Astrocyte of the spinal cord (primary cell): ENCODE data around the gene MAML3.

Experiments
- DNase-seq: peaks from one replicate; pipeline ENCODE4 v3.0.0; 2011; ENCODE audit warnings: low read depth, low spot score
- H3K4me3 ChIP-seq: 2 replicates; pipeline ENCODE4 v1.5.1; 2011; ENCODE audit warnings: low read depth, mild to moderate bottlenecking, low read length, moderate library complexity
- CTCF ChIP-seq: IDR thresholded peaks from 2 replicates; pipeline ENCODE4 v1.5.1; 2012; ENCODE audit warnings: low read depth, mild to moderate bottlenecking, low read length, inconsistent platforms
- in situ Hi-C: cut with HindIII; loops from 2 replicates; pipeline ENCODE4 v1.10.0; 2017; ENCODE audit warnings: low sequenced_read_pairs

The MAML3 gene

GRCh38 chr4:140004549-140004895 is 149.5 kb downstream of the MAML3 start:
- in situ Hi-C loops, result no loop called here
- H3K4me3 ChIP-seq, result peak overlapping the region; percentile 38
- TF ChIP-seq CTCF, result no peak
- peak; percentile 61 for DNase-seq

- H3K4me3 ChIP-seq, result peak overlapping the region; percentile 38
- no peak for TF ChIP-seq CTCF
- no peak for DNase-seq
- in situ Hi-C loops, result no loop called here
Observed at GRCh38 chr4:140003876-140004548, 150.0 kb downstream of the MAML3 start.

- DNase-seq, result no peak
- H3K4me3 ChIP-seq, result no peak overlapping the region
- in situ Hi-C loops, result no loop called here
- no peak for TF ChIP-seq CTCF
Observed at GRCh38 chr4:140000232-140000631, 153.8 kb downstream of the MAML3 start.

DNA sequence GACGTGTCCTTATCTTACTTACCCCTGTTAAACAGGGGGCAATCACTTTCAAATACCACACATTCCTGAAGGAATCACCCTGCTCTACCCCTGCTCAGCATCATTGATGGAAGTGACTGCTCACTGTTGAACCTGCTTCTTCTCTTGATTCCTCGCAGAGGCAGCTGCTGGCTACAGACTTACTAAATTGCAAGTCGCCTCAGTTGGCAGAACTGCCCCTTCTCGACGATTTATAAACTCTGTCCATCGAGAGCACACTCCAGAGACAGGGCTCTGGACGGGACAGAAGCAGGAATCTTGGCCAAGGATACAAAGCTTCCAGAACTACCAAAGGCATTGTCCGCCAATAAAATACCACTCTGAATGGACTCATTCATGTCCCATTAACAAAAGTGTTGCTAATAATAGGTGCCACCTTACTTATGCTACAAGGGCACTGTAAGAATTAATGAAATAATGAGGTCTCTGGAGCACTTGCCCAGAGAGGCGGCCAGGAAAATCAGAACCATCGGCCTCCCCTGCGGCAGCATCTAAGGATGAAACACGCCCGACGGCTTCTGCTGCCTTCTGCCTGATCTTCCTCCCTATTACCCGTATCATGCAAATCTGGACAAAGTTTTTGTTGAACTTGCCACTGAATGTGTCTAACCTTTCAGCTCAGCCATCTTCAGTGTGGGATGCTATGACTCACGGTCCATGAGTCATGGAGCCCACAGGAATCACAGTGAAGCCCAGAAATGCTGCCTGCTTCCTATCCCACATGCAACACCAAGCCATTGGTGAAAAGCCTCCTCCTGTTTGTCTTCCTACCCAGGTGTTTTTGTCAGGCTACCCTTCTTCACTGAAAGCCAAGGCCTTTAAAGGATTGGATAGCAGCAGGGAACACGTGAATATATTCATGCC is 164.9 kb downstream of the MAML3 start:
- DNase-seq, result peak; percentile 95
- H3K4me3 ChIP-seq, result no peak overlapping the region
- in situ Hi-C loops, result no loop called here
- TF ChIP-seq CTCF, result no peak

GRCh38 chr4:139987502-139987850 is 166.5 kb downstream of the MAML3 start:
- in situ Hi-C loops, result no loop called here
- no peak for DNase-seq
- no peak overlapping the region for H3K4me3 ChIP-seq
- TF ChIP-seq CTCF, result no peak

DNA sequence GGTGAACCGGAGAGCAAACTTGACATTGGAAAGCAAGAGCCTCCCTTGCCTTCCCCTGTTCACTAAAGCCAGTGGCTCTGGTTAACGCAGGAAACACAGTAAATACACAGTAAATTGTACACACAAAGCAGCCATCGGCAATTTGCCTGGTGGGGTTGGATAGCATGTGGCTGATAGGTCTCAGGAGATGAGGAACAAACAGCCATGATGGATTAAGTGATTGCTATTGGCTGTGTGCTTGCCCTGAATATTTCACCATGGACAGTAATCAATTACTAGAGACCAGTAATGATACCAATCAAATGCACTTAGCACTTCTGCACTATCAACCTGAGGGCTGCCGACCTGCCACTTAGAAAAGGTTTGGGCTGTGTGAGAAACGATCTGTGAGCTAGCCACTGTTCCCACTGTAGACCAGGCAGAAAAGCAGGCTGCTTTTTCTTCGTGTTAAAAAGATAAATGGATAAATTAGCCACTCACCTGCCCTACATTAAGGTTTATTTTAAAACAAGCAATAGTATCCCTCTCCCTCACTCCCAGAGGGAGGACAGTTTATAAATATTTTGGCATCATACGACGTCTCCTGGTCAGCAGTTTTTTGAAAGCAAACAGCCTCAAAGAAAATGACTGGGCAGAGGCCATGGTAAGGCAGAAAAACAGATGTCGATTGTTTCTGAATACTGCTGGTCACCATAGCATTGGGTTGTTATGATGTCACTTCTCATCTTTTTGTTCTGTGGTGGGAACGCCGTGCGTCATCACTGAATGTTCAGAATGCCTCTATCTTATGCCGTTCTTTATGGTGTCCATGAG is 167.1 kb downstream of the MAML3 start:
- in situ Hi-C loops, result no loop called here
- TF ChIP-seq CTCF, result no peak
- H3K4me3 ChIP-seq, result no peak overlapping the region
- DNase-seq, result peak; percentile 76
